Hindlimb muscle (tissue), 1 donor: Measurements from ENCODE around the gene CLIP2. TPM values are rescaled to one million over a fixed set of nuclear protein-coding genes. Genes with fewer than 3 reads are reported as not detected.
A peak's percentile ranks its signal among the peaks of the same experiment; 100 is the strongest.
"Not testable (repeated sequence)": the region's sequence is repeated elsewhere in the genome, so short reads cannot be mapped to it uniquely, and the experiment has no call there.

Experiments
- DNase-seq: peaks from one replicate; pipeline ENCODE4 v3.0.0-alpha.2; 2013
- polyA plus RNA-seq: library from polyadenylated mRNA; unstranded; fragments of 120-200 nt; gene quantifications from one replicate; pipeline ENCODE4 v1.2.1, GENCODE V29; 2013; ENCODE audit not compliant: insufficient read length

Gene CLIP2
- polyA plus RNA-seq, 1 donor: 22.3 TPM

GRCh38 chr7:74338366-74339108 is 49.3 kb downstream of the CLIP2 start:
- no peak for DNase-seq

- DNase-seq: not testable (repeated sequence)
Observed at GRCh38 chr7:74339648-74340047, 50.4 kb downstream of the CLIP2 start.

GRCh38 chr7:74343281-74344131 is 54.3 kb downstream of the CLIP2 start:
- no peak for DNase-seq

- DNase-seq: no peak
Observed at GRCh38 chr7:74344132-74344496, 54.9 kb downstream of the CLIP2 start.

- no peak for DNase-seq
Observed at GRCh38 chr7:74344786-74345185, 55.6 kb downstream of the CLIP2 start.

GRCh38 chr7:74345970-74346369 is 56.8 kb downstream of the CLIP2 start:
- no peak for DNase-seq

DNA sequence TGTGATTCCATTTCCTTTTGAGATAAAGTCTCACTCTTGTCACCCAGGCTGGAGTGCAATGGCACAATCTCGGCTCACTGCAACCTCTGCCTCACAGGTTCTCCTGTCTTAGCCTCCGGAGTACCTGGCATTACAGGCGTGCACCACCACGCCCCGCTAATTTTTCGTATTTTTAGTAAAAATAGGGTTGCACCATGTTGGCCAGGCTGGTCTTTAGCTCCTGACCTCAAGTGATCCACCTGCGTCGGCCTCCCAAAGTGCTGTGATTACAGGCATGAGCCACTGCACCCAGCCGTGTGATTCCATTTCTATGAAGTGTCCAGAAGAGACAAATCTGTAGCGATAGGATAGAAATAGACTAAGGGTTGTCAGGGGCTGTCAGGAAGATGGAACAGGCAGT is 60.4 kb downstream of the CLIP2 start:
- DNase-seq: no peak

DNA sequence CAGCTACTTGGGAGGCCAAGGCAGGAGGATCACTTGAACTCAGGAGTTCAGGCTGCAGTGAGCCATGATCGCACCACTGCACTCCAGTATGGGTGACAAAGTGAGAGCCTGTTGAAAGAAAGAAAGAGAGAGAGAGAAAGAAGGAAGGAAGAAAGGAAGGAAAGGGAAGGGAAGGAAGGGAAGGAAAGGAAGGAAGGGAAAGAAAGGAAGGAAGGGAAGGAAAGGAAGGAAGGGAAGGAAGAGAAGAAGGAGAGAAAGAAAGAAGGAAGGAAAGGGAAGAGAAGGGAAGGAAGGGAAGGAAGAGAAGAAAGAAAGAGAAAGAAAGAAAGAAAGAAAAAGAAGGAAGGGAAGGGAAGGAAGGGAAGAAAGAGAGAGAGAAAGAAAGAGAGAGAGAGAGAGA is 61.5 kb downstream of the CLIP2 start:
- DNase-seq: no peak

- DNase-seq: no peak
Observed at GRCh38 chr7:74351836-74352235, 62.6 kb downstream of the CLIP2 start.

DNA sequence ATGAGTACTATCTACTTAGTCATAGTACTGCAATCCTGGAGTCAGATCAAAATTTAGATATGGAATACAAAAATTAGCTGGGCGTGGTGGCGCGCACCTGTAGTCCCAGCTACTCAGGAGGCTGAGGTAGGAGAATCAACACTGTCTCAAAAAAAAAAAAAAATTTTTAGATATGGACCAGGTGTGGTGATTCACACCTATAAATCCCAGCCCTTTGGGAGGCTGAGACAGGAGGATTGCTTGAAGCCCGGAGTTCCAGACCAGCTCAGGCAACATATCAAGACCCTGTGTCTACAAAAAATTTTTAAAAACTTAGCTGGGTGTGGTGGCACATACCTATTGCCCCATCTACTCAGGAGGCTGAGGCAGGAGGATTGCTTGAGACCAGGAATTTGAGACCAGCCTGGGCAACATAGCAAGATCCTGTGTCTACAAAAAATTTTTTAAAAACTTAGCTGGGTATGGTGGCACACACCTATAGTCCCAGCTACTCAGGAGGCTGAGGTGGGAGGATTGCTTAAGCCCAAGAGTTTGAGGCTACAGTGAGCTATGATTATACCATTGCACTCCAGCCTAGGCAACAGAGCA is 63.4 kb downstream of the CLIP2 start:
- DNase-seq: not testable (repeated sequence)

DNA sequence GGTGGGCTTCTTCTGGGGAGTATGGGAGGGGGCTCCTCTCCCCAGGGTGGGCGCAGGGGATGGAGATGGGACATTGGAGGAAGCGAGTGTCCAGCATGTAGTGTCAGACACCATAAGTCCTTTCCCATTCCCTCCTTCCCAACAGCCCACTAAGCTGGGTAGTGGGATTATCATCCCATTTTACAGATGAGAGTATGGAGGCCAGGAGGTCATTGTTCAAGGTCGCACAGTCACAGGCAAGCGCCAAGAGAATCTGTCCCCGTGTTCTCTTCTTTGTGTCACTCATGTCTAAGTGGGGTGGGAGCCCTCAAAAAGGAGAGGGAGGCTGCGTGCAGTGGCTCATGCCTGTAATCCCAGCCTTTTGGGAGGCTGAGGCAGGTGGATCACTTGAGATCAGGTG is 64.8 kb downstream of the CLIP2 start:
- DNase-seq: no peak

- DNase-seq: no peak
Observed at GRCh38 chr7:74355091-74355490, 65.9 kb downstream of the CLIP2 start.

DNA sequence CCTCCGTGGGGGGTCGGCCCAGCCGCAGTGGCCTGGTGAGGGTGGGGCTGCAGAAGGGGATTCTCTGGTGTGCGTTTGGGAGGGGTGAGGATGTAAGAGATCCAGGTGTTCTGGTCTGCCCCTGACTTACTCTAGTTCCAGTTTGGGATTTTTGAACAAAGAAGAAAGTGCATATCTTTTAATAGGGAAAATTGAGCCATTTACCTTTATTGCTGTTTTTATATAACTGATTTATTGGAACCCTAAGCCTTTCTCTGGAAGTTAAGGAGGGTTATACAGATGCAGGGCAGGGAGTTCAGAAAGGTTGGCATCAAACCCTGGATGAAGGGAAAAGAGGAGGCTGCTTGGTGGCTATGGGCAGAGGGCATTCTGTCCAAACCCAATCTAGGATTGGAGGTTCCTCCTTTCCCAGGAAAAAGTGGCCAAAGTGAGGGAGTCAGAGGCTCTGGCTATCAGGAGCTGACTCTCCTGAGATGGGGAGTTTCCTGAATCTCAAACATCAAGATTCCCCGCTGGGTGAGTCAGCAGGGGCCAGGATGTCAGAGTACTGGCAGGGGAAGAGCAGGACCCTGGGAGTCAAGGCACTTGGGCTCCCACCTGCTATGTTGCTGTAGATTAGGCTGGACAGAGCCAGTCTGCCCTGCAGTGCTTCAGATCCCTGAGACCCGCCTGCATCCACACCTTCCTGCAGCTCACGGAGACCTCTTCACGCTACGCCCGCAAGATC is 67.5 kb downstream of the CLIP2 start:
- no peak for DNase-seq

DNA sequence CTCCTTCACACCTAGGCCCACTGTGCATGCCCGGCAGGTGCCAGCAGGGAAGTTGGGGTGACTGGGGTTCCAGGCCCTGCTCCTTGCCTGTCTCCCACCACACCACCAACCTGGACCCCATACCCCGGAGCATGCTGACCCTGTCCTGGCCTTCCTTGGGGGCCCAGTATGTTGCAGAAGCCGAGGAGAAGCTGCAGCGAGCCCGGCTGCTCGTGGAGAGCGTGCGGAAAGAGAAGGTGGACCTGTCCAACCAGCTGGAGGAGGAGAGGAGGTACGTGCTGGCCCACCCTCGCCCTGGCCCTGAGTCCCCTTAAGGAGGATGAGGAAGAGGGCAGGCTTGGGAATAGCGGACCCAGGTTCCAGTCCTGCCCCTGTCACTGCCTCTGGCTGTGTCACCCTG is 70.8 kb downstream of the CLIP2 start:
- no peak for DNase-seq

DNA sequence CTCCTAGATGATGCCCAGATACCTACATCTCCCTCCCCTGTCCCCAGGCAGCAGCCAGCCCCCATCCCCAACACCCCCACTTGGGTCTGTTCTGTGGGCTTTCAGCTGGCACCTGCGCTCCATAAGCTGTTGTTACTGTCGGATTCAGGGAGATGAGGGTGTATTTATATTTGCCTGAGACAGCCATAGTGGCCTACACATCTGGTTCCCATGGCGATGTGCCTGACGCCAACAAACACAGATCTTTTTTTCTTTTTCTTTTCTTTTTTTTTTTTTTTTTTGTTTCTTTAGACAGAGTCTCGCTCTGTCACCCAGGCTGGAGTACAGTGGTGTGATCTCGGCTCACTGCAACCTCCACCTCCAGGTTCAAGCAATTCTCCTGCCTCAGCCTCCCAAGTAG is 73.1 kb downstream of the CLIP2 start:
- DNase-seq: no peak

- no peak for DNase-seq
Observed at GRCh38 chr7:74364061-74364460, 74.9 kb downstream of the CLIP2 start.

DNA sequence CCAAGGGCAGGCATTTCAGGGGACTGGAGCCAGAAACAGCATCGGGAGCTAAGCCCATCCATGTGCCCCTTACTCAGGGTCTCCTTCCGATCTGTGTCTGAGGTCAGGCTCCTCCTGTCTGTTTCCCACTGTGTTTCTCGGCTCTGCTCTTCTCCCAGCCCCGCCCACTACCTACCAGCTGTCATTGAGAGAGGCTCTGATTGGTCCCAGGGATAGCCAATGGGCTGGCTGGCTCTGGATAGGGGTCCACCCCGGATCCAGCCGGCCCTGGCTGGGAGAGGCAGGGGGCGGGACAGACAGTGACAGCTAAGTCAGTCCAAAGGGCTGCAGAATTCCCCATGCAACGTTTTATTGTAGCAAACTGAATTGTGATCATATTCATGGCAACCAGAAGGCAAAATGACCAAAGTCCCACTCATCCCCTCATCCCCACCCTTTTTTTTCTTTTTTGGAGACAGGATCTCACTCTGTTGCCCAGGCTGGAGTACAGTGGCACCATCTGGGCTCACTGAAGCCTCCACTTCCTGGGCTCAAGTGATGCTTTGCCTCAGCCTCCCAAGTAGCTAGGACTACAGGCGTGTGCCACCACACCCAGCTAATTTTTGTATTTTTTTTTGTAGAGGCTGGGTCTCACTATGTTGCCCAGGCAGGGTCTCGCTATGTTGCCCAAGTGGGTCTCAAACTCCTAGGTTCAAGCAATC is 76.3 kb downstream of the CLIP2 start:
- DNase-seq: peak; percentile 74

- DNase-seq: peak; percentile 35
Observed at GRCh38 chr7:74371381-74372341, 82.5 kb downstream of the CLIP2 start.

DNA sequence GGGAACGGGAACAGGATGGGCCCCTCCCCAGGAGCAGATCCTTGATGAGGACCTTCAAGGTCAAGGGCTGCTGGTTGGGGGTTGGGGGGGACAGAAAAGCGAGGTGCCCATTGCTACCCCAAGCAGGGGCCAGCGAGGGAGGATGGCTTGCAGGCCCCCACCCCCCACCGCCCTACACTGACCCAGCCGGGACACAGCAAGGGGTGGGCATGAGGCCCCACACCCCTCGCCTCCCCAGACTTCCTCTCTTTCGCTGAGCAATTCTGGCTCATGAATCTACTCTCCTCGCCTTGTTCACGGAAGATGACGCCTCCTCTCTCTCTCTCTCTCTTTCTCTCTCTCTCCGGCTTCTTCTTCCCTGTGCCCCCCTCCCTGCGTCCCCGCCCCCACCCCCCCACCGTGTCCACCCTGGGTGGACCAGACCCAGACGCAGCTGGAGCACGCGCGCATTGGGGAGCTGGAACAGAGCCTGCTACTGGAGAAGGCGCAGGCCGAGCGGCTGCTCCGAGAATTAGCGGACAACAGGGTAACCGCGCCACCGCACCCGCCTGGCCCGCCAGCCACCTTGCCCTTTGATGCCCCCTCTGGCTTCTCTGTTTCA is 83.4 kb downstream of the CLIP2 start:
- peak; percentile 53 for DNase-seq

DNA sequence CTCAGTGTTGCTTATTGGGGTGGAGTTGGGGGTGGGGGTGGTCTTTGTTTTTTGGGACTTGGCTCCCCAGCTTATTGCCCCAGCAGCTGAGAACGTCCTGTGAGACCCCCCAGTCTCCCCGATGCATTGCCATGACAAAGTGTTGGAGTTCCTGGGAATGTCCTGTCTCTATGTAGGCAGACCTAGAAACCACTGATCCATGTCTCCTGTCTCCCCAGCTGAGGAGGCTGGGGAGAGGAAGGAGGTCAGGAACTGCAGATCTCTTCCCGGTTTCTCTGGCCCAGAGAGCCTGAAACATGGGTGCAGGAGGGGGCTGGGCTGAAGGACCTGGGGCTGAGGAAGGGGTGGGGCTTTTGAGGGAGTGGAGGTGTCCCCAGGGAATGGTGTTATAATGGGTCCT is 84.3 kb downstream of the CLIP2 start:
- no peak for DNase-seq
